B cell (primary cell): Measurements from ENCODE around the gene PPARG. TPM values are rescaled to one million over a fixed set of nuclear protein-coding genes. Genes with fewer than 3 reads are reported as not detected.

Source experiments
- ATAC-seq: fragments of 200-7000 bp; cut with Tn5 transposase; one replicate; pipeline ENCODE4 v1.10.0; 2021; ENCODE audit warnings: low read depth, mild to moderate bottlenecking, moderate number of reproducible peaks, moderate library complexity
- CTCF ChIA-PET: fragments of 350-600 bp; sonication (Branson Sonifier 250); formaldehyde crosslinking; loops from one replicate; lab custom pipeline; 2021; ENCODE audit warnings: antibody characterized with exemption, inconsistent platforms; lab: Charles Lee
- POLR2A ChIA-PET: fragments of 350-600 bp; sonication (Branson Sonifier 250); formaldehyde crosslinking; loops from one replicate; lab custom pipeline; 2021; ENCODE audit warnings: antibody characterized with exemption; lab: Charles Lee
- DNase-seq: peaks from one replicate; pipeline ENCODE4 v3.0.0; 2013
- H2AFZ ChIP-seq: 2 replicates; pipeline ENCODE4 v1.6.1; 2012; ENCODE audit warnings: mild to moderate bottlenecking, low read depth, low read length; ENCODE audit not compliant: insufficient read depth, poor library complexity, severe bottlenecking
- H3K27ac ChIP-seq, 2 donors: 1 replicate in 1 of 2; 2 replicates in 1 of 2; pipeline ENCODE4 v1.5.1; 2012 to 2013; ENCODE audit warnings: low read length in 2 of 2, mild to moderate bottlenecking in 2 of 2, moderate library complexity in 1 of 2
- H3K27me3 ChIP-seq, 4 experiments: fragments of 200-600 bp in 1 of 4; sonication (generic) in 1 of 4; replicated peaks in 1 of 4; 1 replicate in 2 of 4; 2 replicates in 2 of 4; pipeline versions ENCODE4 v1.6.1 to v1.7.0; 2013 to 2016; ENCODE audit warnings: low read length in 3 of 4, mild to moderate bottlenecking in 2 of 4, mixed read lengths in 1 of 4, moderate library complexity in 1 of 4; ENCODE audit not compliant: insufficient read depth in 4 of 4, control insufficient read depth in 3 of 4; ENCODE audit errors: control extremely low read depth in 1 of 4
- H3K36me3 ChIP-seq, 2 experiments: replicated peaks in 1 of 2; 1 replicate in 1 of 2; 2 replicates in 1 of 2; pipeline versions ENCODE4 v1.6.1 to v1.7.1; 2013; ENCODE audit warnings: low read length in 1 of 2; ENCODE audit not compliant: insufficient read depth in 2 of 2, control insufficient read depth in 1 of 2; ENCODE audit errors: control extremely low read depth in 1 of 2, extremely low read depth in 1 of 2
- H3K4me1 ChIP-seq, 2 donors: fragments of 200-600 bp in 1 of 2; sonication (generic) in 1 of 2; 1 replicate in 1 of 2; 2 replicates in 1 of 2; pipeline versions ENCODE4 v1.5.1 to v1.6.1; 2013 to 2017; ENCODE audit warnings: low read length in 2 of 2; ENCODE audit not compliant: control insufficient read depth in 2 of 2, insufficient read depth in 2 of 2
- H3K4me2 ChIP-seq: replicated peaks from 2 replicates; pipeline ENCODE3; 2012; ENCODE audit warnings: mild to moderate bottlenecking, low read depth, low read length; ENCODE audit not compliant: poor library complexity, severe bottlenecking
- H3K4me3 ChIP-seq, 5 experiments: fragments of 200-600 bp in 1 of 5; sonication (generic) in 1 of 5; 1 replicate in 3 of 5; 2 replicates in 2 of 5; pipeline versions ENCODE4 v1.5.1 to v1.7.0; 2011 to 2016; ENCODE audit warnings: low read length in 4 of 5, mild to moderate bottlenecking in 4 of 5, low read depth in 2 of 5, control low read depth in 1 of 5, moderate library complexity in 1 of 5; ENCODE audit not compliant: insufficient read depth in 1 of 5; ENCODE audit errors: control extremely low read depth in 1 of 5, extremely low read depth in 1 of 5
- H3K79me2 ChIP-seq: fragments of 200-600 bp; sonication (generic); one replicate; pipeline ENCODE4 v1.6.0; 2016; ENCODE audit warnings: low read length; ENCODE audit not compliant: control insufficient read depth, insufficient read depth
- H3K9ac ChIP-seq: fragments of 200-600 bp; sonication (generic); 2 replicates; pipeline ENCODE4 v1.6.1; 2017; ENCODE audit warnings: mild to moderate bottlenecking, low read length, moderate library complexity
- H3K9me3 ChIP-seq, 3 donors: one replicate each; pipeline versions ENCODE4 v1.6.1 to v1.7.1; 2013; ENCODE audit warnings: low read length in 2 of 3; ENCODE audit not compliant: control insufficient read depth in 2 of 3, insufficient read depth in 1 of 3; ENCODE audit errors: control extremely low read depth in 1 of 3
- H4K20me1 ChIP-seq: 2 replicates; pipeline ENCODE4 v1.6.0; 2012; ENCODE audit warnings: mild to moderate bottlenecking, low read length; ENCODE audit not compliant: insufficient read depth, control insufficient read depth, poor library complexity, severe bottlenecking
- H3K27ac Mint-ChIP-seq: one replicate; pipeline ENCODE4 v1.8.0; 2021; ENCODE audit warnings: mixed read lengths
- H3K27me3 Mint-ChIP-seq: one replicate; pipeline ENCODE4 v1.8.0; 2021; ENCODE audit warnings: mixed read lengths
- H3K4me1 Mint-ChIP-seq: one replicate; pipeline ENCODE4 v1.8.0; 2021; ENCODE audit warnings: mixed read lengths
- H3K4me3 Mint-ChIP-seq: one replicate; pipeline ENCODE4 v1.8.0; 2021; ENCODE audit warnings: mixed read lengths
- H3K9me3 Mint-ChIP-seq: one replicate; pipeline ENCODE4 v1.8.0; 2022; ENCODE audit warnings: mixed read lengths; ENCODE audit not compliant: insufficient read depth
- EZH2 ChIP-seq: IDR thresholded peaks from 2 replicates; pipeline ENCODE4 v1.6.1; 2012; ENCODE audit warnings: borderline replicate concordance, low read depth, mild to moderate bottlenecking, moderate library complexity, low read length; ENCODE audit not compliant: insufficient read depth, poor library complexity, severe bottlenecking
- WGBS: methylation state at CpG from one replicate; pipeline ENCODE4 v1.1.5; 2013; ENCODE audit warnings: missing lambda C conversion rate; ENCODE audit not compliant: insufficient coverage; 5-methylcytosine and 5-hydroxymethylcytosine counted together
- intact Hi-C: fragments of 100-400 bp; cut with micrococcal nuclease; formaldehyde crosslinking; loops from one replicate; pipeline ENCODE4 v1.10.0; 2022
- polyA plus RNA-seq: library from polyadenylated mRNA; depleted of rRNA; stranded (reverse); fragments of >200 nt; gene quantifications from 2 replicates; pipeline ENCODE4 v1.2.3, GENCODE V29; 2012
- total RNA-seq, 2 donors: library from RNA; stranded (reverse); fragments of 120-200 nt in 1 of 2; gene quantifications; 1 replicate in 1 of 2; 2 replicates in 1 of 2; pipeline versions ENCODE4 v1.2.3 to v1.2.4, GENCODE V29; 2013 to 2022
- TF ChIP-seq, protein P1 (sequence below): fragments of 200-600 bp; IDR thresholded peaks from one replicate; pipeline ENCODE4 v1.8.0; 2022; ENCODE audit warnings: antibody characterized with exemption, mild to moderate bottlenecking

The PPARG gene
- total and polyA plus RNA-seq, 2 donors (not counting 1 experiment from before 2014, with no cell fraction given): 0.12 to 0.44 TPM

DNA sequence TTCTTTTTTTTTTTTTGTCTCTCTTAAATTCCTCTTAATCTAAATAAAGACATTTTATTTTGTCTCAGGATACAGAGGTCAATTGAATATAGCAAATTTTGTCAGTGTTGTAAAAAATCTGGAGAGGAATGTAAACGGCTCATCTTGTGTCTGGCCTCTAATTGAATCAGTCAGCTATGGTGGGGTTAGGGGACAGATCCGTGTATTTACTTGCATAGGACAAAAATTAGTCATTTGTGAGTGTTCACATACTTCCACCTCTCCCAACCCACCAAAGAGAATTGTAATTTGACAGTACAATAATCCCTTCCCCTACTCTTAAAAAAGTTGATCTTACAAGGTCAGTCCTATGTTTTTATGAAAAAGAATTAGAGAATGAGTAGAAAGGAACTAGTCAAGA, 18.3 kb downstream of the PPARG start:
- H3K4me1 ChIP-seq: no peaks in the 10 kb centered on the region
- H3K4me2 ChIP-seq: no peak overlapping the region
- H2AFZ ChIP-seq: no peak overlapping the region
- no peak overlapping the region for H3K4me3 Mint-ChIP-seq
- CTCF ChIA-PET: interaction anchor here (0.7 kb wide), 1 partner anchor 173 kb away, joined by 3 read pairs; no protein-coding TSS in a partner anchor
- no peak overlapping the region for H3K27ac Mint-ChIP-seq
- no peak overlapping the region for H3K27ac ChIP-seq
- ATAC-seq: no peak
- H3K27me3 ChIP-seq: no peaks in the 10 kb centered on the region
- no peaks in the 10 kb centered on the region for H3K9me3 Mint-ChIP-seq
- POLR2A ChIA-PET: no interaction called here
- WGBS: no CpG with 5 or more reads among the region's 2 CpGs
- no peaks in the 10 kb centered on the region for H3K9me3 ChIP-seq
- no peak overlapping the region for H3K9ac ChIP-seq
- no peaks in the 10 kb centered on the region for H3K4me1 Mint-ChIP-seq
- intact Hi-C loops: no loop called here
- H4K20me1 ChIP-seq: no peaks in the 10 kb centered on the region
- no peaks in the 10 kb centered on the region for H3K79me2 ChIP-seq
- H3K4me3 ChIP-seq: no peak overlapping the region
- no peak for DNase-seq
- no peaks in the 10 kb centered on the region for H3K36me3 ChIP-seq
- H3K27me3 Mint-ChIP-seq: peaks cover 17% of the 10 kb centered on the region
- TF ChIP-seq EZH2: no peak
- TF ChIP-seq, protein P1, sequence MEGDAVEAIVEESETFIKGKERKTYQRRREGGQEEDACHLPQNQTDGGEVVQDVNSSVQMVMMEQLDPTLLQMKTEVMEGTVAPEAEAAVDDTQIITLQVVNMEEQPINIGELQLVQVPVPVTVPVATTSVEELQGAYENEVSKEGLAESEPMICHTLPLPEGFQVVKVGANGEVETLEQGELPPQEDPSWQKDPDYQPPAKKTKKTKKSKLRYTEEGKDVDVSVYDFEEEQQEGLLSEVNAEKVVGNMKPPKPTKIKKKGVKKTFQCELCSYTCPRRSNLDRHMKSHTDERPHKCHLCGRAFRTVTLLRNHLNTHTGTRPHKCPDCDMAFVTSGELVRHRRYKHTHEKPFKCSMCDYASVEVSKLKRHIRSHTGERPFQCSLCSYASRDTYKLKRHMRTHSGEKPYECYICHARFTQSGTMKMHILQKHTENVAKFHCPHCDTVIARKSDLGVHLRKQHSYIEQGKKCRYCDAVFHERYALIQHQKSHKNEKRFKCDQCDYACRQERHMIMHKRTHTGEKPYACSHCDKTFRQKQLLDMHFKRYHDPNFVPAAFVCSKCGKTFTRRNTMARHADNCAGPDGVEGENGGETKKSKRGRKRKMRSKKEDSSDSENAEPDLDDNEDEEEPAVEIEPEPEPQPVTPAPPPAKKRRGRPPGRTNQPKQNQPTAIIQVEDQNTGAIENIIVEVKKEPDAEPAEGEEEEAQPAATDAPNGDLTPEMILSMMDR: no peak

DNA sequence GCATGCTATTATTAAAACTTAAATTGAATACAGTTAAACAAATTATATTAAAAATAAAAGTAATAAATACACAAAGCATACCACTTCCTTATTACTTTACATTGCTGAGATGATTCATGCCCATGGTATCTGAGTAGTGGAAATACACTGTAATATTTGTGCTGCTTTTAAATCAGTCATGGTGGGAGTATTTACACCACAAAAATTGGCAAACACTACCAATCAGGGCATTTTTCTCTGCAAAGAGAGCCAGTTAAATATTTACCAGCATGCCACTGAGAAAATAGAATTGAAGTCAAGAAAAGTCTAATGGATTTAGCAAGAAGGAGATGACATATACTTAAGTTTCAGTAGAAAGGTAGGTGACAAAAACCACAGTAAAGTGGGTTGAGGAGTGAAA, 19.6 kb downstream of the PPARG start:
- ChIA-PET CTCF (no interaction called here), POLR2A (no interaction called here)
- H3K79me2 ChIP-seq: no peaks in the 10 kb centered on the region
- H3K27ac Mint-ChIP-seq: no peak overlapping the region
- H3K4me1 ChIP-seq: no peaks in the 10 kb centered on the region
- H3K4me3 ChIP-seq: no peak overlapping the region
- H3K9ac ChIP-seq: no peak overlapping the region
- H3K4me3 Mint-ChIP-seq: no peak overlapping the region
- no peak overlapping the region for H2AFZ ChIP-seq
- H3K9me3 Mint-ChIP-seq: no peaks in the 10 kb centered on the region
- peaks cover 9% of the 10 kb centered on the region for H3K27me3 Mint-ChIP-seq
- H3K9me3 ChIP-seq: no peaks in the 10 kb centered on the region
- no peaks in the 10 kb centered on the region for H3K36me3 ChIP-seq
- no peak overlapping the region for H3K27ac ChIP-seq
- ATAC-seq (no peak), DNase-seq (no peak)
- no peak overlapping the region for H3K4me2 ChIP-seq
- no peaks in the 10 kb centered on the region for H4K20me1 ChIP-seq
- TF ChIP-seq, protein P1: no peak
- TF ChIP-seq EZH2: no peak
- intact Hi-C loops: no loop called here
- no peaks in the 10 kb centered on the region for H3K27me3 ChIP-seq
- H3K4me1 Mint-ChIP-seq: no peaks in the 10 kb centered on the region
